Body of pancreas (tissue), 4 donors: Measurements from ENCODE around the gene GALNT12.

ENCODE experiments used
- POLR2A ChIP-seq, 3 donors: fragments of 450-650 bp; IDR thresholded peaks; one replicate each; pipeline ENCODE4 v1.6.1; 2016; ENCODE audit warnings: antibody characterized with exemption in 3 of 3, mild to moderate bottlenecking in 2 of 3
- TF ChIP-seq, protein P1 (sequence below), 7 experiments: fragments of 450-650 bp in 4 of 7; fragments of 200-600 bp in 3 of 7; sonication (generic) in 3 of 7; IDR thresholded peaks; one replicate each; pipeline ENCODE4 v1.5.1; 2016 to 2019; ENCODE audit warnings: antibody characterized with exemption in 7 of 7

DNA sequence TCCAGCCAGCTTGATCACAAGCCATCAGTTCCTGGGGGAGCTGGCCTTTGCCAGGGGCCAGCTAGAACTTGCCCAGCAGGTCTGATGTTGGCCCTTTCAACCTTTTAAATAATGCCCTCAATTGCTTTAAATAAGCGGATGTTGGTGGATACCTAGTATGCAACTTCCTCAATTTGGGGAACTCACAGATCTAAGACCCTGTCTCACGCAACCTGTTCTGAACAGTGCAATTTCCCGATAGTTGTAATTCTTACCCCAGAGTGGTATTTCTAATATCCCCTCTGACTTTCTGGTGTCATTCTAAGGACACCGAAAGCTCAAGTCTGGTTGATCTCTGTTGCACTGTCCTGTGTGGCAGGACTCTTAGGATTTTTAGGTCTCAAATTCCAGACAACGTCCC, 23.1 kb downstream of the GALNT12 start:
- TF ChIP-seq, protein P1, sequence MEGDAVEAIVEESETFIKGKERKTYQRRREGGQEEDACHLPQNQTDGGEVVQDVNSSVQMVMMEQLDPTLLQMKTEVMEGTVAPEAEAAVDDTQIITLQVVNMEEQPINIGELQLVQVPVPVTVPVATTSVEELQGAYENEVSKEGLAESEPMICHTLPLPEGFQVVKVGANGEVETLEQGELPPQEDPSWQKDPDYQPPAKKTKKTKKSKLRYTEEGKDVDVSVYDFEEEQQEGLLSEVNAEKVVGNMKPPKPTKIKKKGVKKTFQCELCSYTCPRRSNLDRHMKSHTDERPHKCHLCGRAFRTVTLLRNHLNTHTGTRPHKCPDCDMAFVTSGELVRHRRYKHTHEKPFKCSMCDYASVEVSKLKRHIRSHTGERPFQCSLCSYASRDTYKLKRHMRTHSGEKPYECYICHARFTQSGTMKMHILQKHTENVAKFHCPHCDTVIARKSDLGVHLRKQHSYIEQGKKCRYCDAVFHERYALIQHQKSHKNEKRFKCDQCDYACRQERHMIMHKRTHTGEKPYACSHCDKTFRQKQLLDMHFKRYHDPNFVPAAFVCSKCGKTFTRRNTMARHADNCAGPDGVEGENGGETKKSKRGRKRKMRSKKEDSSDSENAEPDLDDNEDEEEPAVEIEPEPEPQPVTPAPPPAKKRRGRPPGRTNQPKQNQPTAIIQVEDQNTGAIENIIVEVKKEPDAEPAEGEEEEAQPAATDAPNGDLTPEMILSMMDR (IDR thresholded peaks at IDR 0.05) = no peak
- TF ChIP-seq POLR2A (IDR thresholded peaks at IDR 0.05) = no peak
